ENCODE results near the gene GNPTG. TPM values are rescaled to one million over a fixed set of nuclear protein-coding genes. Genes with fewer than 3 reads are reported as not detected.

Gene GNPTG
- total and polyA plus RNA-seq, 2 of the 13 experiments (the other 11 are each of a cell fraction or from before 2014, with no cell fraction given), result 22.7 to 71.1 TPM

DNA sequence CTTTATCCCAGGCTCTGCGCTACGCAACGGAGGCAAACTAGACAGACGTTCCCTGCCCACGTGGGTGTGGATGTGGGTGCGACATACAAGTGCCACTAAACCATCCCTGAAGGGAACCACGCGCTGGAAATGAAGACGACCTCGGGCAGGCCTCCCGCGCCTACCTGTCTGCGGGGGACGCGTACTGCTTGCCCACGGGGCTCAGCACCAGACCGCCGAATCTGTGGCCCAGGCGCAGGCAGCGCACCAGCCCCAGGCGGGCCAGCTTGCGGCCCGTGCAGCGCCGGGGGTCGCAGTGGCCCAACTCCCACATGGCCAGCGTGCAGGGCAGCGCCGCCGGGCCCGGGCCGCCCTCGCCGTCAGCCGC lies 533 bp upstream of the GNPTG start:
- Histone ChIP-seq H3K9ac (ENCODE audit: insufficient read depth, low read depth, low read length) (peak overlapping the region; percentile 85), H3K79me2 (ENCODE audit: insufficient read depth, low read length) (peaks cover 53% of the 10 kb centered on the region), H3K27ac (ENCODE audit: extremely low read length, insufficient read depth, low read length) (peak overlapping the region; percentile 40), H4K20me1 (ENCODE audit: insufficient read depth, low read length) (no peaks in the 10 kb centered on the region), H3K27me3 (ENCODE audit: control insufficient read depth in 1 of 2, insufficient read depth in 2 of 2, low read length in 2 of 2) (no peaks in the 10 kb centered on the region; a peak in 1 of 5 replicates), H3K4me1 (ENCODE audit: insufficient read depth, low read length) (peaks cover 30% of the 10 kb centered on the region), H3K9me3 (ENCODE audit: low read length) (no peaks in the 10 kb centered on the region), H3K4me3 (replicated peaks in 1 of 3; ENCODE audit: insufficient read depth in 1 of 3, low read depth in 2 of 3, low read length in 3 of 3) (peak overlapping the region; percentile 76 to 92 (median 91)), H3K36me3 (replicated peaks in 1 of 2; ENCODE audit: control insufficient read depth in 1 of 2, insufficient read depth in 2 of 2, low read length in 2 of 2) (peaks cover 6 to 14% of the 10 kb centered on the region in 2 experiments; a peak in 4 of 5 replicates), H2AFZ (ENCODE audit: low read length) (no peak overlapping the region), H3K4me2 (ENCODE audit: low read depth, low read length) (peak overlapping the region; percentile 98)
- CTCF ChIA-PET (ENCODE audit: low intra/inter-chr PET ratio, low total read pairs), result no interaction called here
- intact Hi-C loops (cut with micrococcal nuclease; ENCODE audit: unreplicated experiment), result no loop called here
- WGBS (ENCODE audit: low lambda C conversion rate), result 1% methylated on average over 10 of the region's 35 CpGs
- in situ Hi-C loops (cut with HindIII; ENCODE audit: extremely low pct_ligation_motif_present, low pct_unique_long_range_greater_than_20kb), result no loop called here
- POLR2A ChIA-PET, result no interaction called here
- DNase-seq (ENCODE audit: low spot score) (no peak), ATAC-seq (peak; percentile 12), FAIRE-seq (no peak)
- BruUV-seq (replicated peaks), result TSS peak; percentile 59
- no peak for TF ChIP-seq SIN3A (IDR thresholded peaks at IDR 0.05; ENCODE audit: borderline replicate concordance, low read depth, low read length)
- TF ChIP-seq ZNF274 (CRISPR knock-in tag; IDR thresholded peaks at IDR 0.05), result peak; percentile 61; the same call in 1 of the 2 replicates
- TF ChIP-seq, protein P1, sequence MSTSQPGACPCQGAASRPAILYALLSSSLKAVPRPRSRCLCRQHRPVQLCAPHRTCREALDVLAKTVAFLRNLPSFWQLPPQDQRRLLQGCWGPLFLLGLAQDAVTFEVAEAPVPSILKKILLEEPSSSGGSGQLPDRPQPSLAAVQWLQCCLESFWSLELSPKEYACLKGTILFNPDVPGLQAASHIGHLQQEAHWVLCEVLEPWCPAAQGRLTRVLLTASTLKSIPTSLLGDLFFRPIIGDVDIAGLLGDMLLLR (CRISPR knock-in tag; IDR thresholded peaks at IDR 0.05), result peak; percentile 81; the same call in 1 of the 2 replicates
- TF ChIP-seq, protein P2, sequence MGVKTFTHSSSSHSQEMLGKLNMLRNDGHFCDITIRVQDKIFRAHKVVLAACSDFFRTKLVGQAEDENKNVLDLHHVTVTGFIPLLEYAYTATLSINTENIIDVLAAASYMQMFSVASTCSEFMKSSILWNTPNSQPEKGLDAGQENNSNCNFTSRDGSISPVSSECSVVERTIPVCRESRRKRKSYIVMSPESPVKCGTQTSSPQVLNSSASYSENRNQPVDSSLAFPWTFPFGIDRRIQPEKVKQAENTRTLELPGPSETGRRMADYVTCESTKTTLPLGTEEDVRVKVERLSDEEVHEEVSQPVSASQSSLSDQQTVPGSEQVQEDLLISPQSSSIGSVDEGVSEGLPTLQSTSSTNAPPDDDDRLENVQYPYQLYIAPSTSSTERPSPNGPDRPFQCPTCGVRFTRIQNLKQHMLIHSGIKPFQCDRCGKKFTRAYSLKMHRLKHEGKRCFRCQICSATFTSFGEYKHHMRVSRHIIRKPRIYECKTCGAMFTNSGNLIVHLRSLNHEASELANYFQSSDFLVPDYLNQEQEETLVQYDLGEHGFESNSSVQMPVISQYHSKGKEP (CRISPR knock-in tag; IDR thresholded peaks at IDR 0.05), result no peak
- TF ChIP-seq, protein P3, sequence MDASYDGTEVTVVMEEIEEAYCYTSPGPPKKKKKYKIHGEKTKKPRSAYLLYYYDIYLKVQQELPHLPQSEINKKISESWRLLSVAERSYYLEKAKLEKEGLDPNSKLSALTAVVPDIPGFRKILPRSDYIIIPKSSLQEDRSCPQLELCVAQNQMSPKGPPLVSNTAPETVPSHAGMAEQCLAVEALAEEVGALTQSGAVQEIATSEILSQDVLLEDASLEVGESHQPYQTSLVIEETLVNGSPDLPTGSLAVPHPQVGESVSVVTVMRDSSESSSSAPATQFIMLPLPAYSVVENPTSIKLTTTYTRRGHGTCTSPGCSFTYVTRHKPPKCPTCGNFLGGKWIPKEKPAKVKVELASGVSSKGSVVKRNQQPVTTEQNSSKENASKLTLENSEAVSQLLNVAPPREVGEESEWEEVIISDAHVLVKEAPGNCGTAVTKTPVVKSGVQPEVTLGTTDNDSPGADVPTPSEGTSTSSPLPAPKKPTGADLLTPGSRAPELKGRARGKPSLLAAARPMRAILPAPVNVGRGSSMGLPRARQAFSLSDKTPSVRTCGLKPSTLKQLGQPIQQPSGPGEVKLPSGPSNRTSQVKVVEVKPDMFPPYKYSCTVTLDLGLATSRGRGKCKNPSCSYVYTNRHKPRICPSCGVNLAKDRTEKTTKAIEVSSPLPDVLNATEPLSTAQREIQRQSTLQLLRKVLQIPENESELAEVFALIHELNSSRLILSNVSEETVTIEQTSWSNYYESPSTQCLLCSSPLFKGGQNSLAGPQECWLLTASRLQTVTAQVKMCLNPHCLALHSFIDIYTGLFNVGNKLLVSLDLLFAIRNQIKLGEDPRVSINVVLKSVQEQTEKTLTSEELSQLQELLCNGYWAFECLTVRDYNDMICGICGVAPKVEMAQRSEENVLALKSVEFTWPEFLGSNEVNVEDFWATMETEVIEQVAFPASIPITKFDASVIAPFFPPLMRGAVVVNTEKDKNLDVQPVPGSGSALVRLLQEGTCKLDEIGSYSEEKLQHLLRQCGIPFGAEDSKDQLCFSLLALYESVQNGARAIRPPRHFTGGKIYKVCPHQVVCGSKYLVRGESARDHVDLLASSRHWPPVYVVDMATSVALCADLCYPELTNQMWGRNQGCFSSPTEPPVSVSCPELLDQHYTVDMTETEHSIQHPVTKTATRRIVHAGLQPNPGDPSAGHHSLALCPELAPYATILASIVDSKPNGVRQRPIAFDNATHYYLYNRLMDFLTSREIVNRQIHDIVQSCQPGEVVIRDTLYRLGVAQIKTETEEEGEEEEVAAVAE (CRISPR knock-in tag; IDR thresholded peaks at IDR 0.05; ENCODE audit: borderline replicate concordance), result 0 out of 2 replicates have a peak, but pooled peaks have one; percentile 5
- 0 out of 2 replicates have a peak, but pooled peaks have one; percentile 2 for TF ChIP-seq ZNF879 (CRISPR knock-in tag; IDR thresholded peaks at IDR 0.05)
- TF ChIP-seq REL (CRISPR knock-in tag; conservative IDR thresholded peaks at IDR 0.05), result 0 out of 2 replicates have a peak, but pooled peaks have one; percentile 11
- 0 out of 2 replicates have a peak, but pooled peaks have one; percentile 17 for TF ChIP-seq ZMAT3 (CRISPR knock-in tag; conservative IDR thresholded peaks at IDR 0.05)
- peak; percentile 15; the same call in 1 of the 2 replicates for TF ChIP-seq ATF7-NPFF (CRISPR knock-in tag; IDR thresholded peaks at IDR 0.05; ENCODE audit: low read depth)
- TF ChIP-seq ZNF609 (CRISPR knock-in tag; IDR thresholded peaks at IDR 0.05; ENCODE audit: borderline replicate concordance), result 0 out of 2 replicates have a peak, but pooled peaks have one; percentile 10
